ENCODE results near the gene ANKDD1A.

Gene ANKDD1A

GRCh38 chr15:64931381-64931780 is 19.7 kb downstream of the ANKDD1A start:
- Histone ChIP-seq H3K36me3 (ENCODE audit: control insufficient read depth, insufficient read depth, low read length) (no peaks in the 10 kb centered on the region), H3K4me1 (ENCODE audit: control insufficient read depth, insufficient read depth, low read length) (no peaks in the 10 kb centered on the region), H3K27me3 (ENCODE audit: control insufficient read depth, insufficient read depth, low read length) (no peaks in the 10 kb centered on the region), H3K4me3 (ENCODE audit: low read length) (no peak overlapping the region), H3K9me3 (ENCODE audit: control insufficient read depth, low read length) (no peaks in the 10 kb centered on the region), H3K9ac (ENCODE audit: low read length) (no peak overlapping the region)

GRCh38 chr15:64934023-64934422 is 22.3 kb downstream of the ANKDD1A start:
- Histone ChIP-seq H3K9me3 (ENCODE audit: control insufficient read depth, low read length) (no peaks in the 10 kb centered on the region), H3K36me3 (ENCODE audit: control insufficient read depth, insufficient read depth, low read length) (no peaks in the 10 kb centered on the region), H3K27me3 (ENCODE audit: control insufficient read depth, insufficient read depth, low read length) (no peaks in the 10 kb centered on the region), H3K9ac (ENCODE audit: low read length) (no peak overlapping the region), H3K4me1 (ENCODE audit: control insufficient read depth, insufficient read depth, low read length) (no peaks in the 10 kb centered on the region), H3K4me3 (ENCODE audit: low read length) (no peak overlapping the region)

- Histone ChIP-seq H3K36me3 (ENCODE audit: control insufficient read depth, insufficient read depth, low read length) (no peaks in the 10 kb centered on the region), H3K4me1 (ENCODE audit: control insufficient read depth, insufficient read depth, low read length) (no peaks in the 10 kb centered on the region), H3K9me3 (ENCODE audit: control insufficient read depth, low read length) (no peaks in the 10 kb centered on the region), H3K27me3 (ENCODE audit: control insufficient read depth, insufficient read depth, low read length) (no peaks in the 10 kb centered on the region), H3K9ac (ENCODE audit: low read length) (no peak overlapping the region), H3K4me3 (ENCODE audit: low read length) (no peak overlapping the region)
These were observed 26.5 kb downstream of the ANKDD1A start for GRCh38 chr15:64938192-64938591.

DNA sequence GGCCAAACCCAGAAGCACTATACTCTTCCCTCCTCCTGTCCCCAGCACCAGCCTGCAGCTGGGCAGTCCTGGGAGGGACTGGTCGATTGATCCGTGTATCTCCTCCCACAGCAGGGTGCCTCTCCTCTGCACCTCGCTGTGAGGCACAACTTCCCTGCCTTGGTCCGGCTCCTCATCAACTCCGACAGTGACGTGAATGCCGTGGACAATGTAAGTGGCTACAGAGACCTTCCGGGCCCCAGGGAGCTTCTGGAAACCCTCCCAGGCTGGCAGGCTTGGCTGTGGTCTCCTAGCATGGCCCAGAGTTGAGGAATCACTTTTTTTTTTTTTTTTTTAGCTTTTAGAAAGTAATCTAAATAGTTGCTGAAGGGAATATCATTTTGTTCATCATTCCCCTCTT is 30.7 kb downstream of the ANKDD1A start:
- no peaks in the 10 kb centered on the region for H3K27me3 ChIP-seq (ENCODE audit: control insufficient read depth, insufficient read depth, low read length)
- H3K4me3 ChIP-seq (ENCODE audit: low read length) = no peak overlapping the region
- H3K9me3 ChIP-seq (ENCODE audit: control insufficient read depth, low read length) = no peaks in the 10 kb centered on the region
- no peaks in the 10 kb centered on the region for H3K36me3 ChIP-seq (ENCODE audit: control insufficient read depth, insufficient read depth, low read length)
- no peak overlapping the region for H3K9ac ChIP-seq (ENCODE audit: low read length)
- H3K4me1 ChIP-seq (ENCODE audit: control insufficient read depth, insufficient read depth, low read length) = no peaks in the 10 kb centered on the region

GRCh38 chr15:64943512-64944225 is 32.0 kb downstream of the ANKDD1A start:
- H3K9ac ChIP-seq (ENCODE audit: low read length) = no peak overlapping the region
- H3K9me3 ChIP-seq (ENCODE audit: control insufficient read depth, low read length) = no peaks in the 10 kb centered on the region

GRCh38 chr15:64944961-64945360 is 33.3 kb downstream of the ANKDD1A start:
- H3K9ac ChIP-seq (ENCODE audit: low read length) = no peak overlapping the region
- H3K4me1 ChIP-seq (ENCODE audit: control insufficient read depth, insufficient read depth, low read length) = no peaks in the 10 kb centered on the region
- no peaks in the 10 kb centered on the region for H3K36me3 ChIP-seq (ENCODE audit: control insufficient read depth, insufficient read depth, low read length)
- H3K4me3 ChIP-seq (ENCODE audit: low read length) = no peak overlapping the region
- H3K27me3 ChIP-seq (ENCODE audit: control insufficient read depth, insufficient read depth, low read length) = no peaks in the 10 kb centered on the region
- no peaks in the 10 kb centered on the region for H3K9me3 ChIP-seq (ENCODE audit: control insufficient read depth, low read length)

More at GRCh38 chr15:64943512-64944225, 32.0 kb downstream of the ANKDD1A start:
- H3K36me3 ChIP-seq (ENCODE audit: control insufficient read depth, insufficient read depth, low read length) = no peaks in the 10 kb centered on the region
- H3K4me3 ChIP-seq (ENCODE audit: low read length) = no peak overlapping the region
- H3K27me3 ChIP-seq (ENCODE audit: control insufficient read depth, insufficient read depth, low read length) = no peaks in the 10 kb centered on the region
- no peaks in the 10 kb centered on the region for H3K4me1 ChIP-seq (ENCODE audit: control insufficient read depth, insufficient read depth, low read length)

- H3K9ac ChIP-seq (ENCODE audit: low read length) = no peak overlapping the region
- no peaks in the 10 kb centered on the region for H3K9me3 ChIP-seq (ENCODE audit: control insufficient read depth, low read length)
- no peaks in the 10 kb centered on the region for H3K4me1 ChIP-seq (ENCODE audit: control insufficient read depth, insufficient read depth, low read length)
- H3K27me3 ChIP-seq (ENCODE audit: control insufficient read depth, insufficient read depth, low read length) = no peaks in the 10 kb centered on the region
- H3K36me3 ChIP-seq (ENCODE audit: control insufficient read depth, insufficient read depth, low read length) = no peaks in the 10 kb centered on the region
- H3K4me3 ChIP-seq (ENCODE audit: low read length) = no peak overlapping the region
These were observed 35.5 kb downstream of the ANKDD1A start for GRCh38 chr15:64947211-64947610.

GRCh38 chr15:64948916-64949315 is 37.2 kb downstream of the ANKDD1A start:
- Histone ChIP-seq H3K9ac (ENCODE audit: low read length) (no peak overlapping the region), H3K9me3 (ENCODE audit: control insufficient read depth, low read length) (no peaks in the 10 kb centered on the region), H3K36me3 (ENCODE audit: control insufficient read depth, insufficient read depth, low read length) (no peaks in the 10 kb centered on the region), H3K27me3 (ENCODE audit: control insufficient read depth, insufficient read depth, low read length) (no peaks in the 10 kb centered on the region), H3K4me3 (ENCODE audit: low read length) (no peak overlapping the region), H3K4me1 (ENCODE audit: control insufficient read depth, insufficient read depth, low read length) (no peaks in the 10 kb centered on the region)

- H3K9me3 ChIP-seq (ENCODE audit: control insufficient read depth, low read length) = no peaks in the 10 kb centered on the region
- no peaks in the 10 kb centered on the region for H3K27me3 ChIP-seq (ENCODE audit: control insufficient read depth, insufficient read depth, low read length)
- no peaks in the 10 kb centered on the region for H3K36me3 ChIP-seq (ENCODE audit: control insufficient read depth, insufficient read depth, low read length)
- no peak overlapping the region for H3K4me3 ChIP-seq (ENCODE audit: low read length)
- H3K4me1 ChIP-seq (ENCODE audit: control insufficient read depth, insufficient read depth, low read length) = no peaks in the 10 kb centered on the region
- no peak overlapping the region for H3K9ac ChIP-seq (ENCODE audit: low read length)
These were observed 37.9 kb downstream of the ANKDD1A start for GRCh38 chr15:64949383-64950186.

GRCh38 chr15:64950888-64951287 is 39.2 kb downstream of the ANKDD1A start:
- H3K4me3 ChIP-seq (ENCODE audit: low read length) = no peak overlapping the region
- no peaks in the 10 kb centered on the region for H3K27me3 ChIP-seq (ENCODE audit: control insufficient read depth, insufficient read depth, low read length)
- peaks cover 10% of the 10 kb centered on the region for H3K36me3 ChIP-seq (ENCODE audit: control insufficient read depth, insufficient read depth, low read length)
- no peaks in the 10 kb centered on the region for H3K9me3 ChIP-seq (ENCODE audit: control insufficient read depth, low read length)
- no peak overlapping the region for H3K9ac ChIP-seq (ENCODE audit: low read length)
- H3K4me1 ChIP-seq (ENCODE audit: control insufficient read depth, insufficient read depth, low read length) = no peaks in the 10 kb centered on the region

- no peaks in the 10 kb centered on the region for H3K4me1 ChIP-seq (ENCODE audit: control insufficient read depth, insufficient read depth, low read length)
- no peaks in the 10 kb centered on the region for H3K27me3 ChIP-seq (ENCODE audit: control insufficient read depth, insufficient read depth, low read length)
- peaks cover 11% of the 10 kb centered on the region for H3K36me3 ChIP-seq (ENCODE audit: control insufficient read depth, insufficient read depth, low read length)
- no peaks in the 10 kb centered on the region for H3K9me3 ChIP-seq (ENCODE audit: control insufficient read depth, low read length)
- H3K9ac ChIP-seq (ENCODE audit: low read length) = no peak overlapping the region
- H3K4me3 ChIP-seq (ENCODE audit: low read length) = no peak overlapping the region
These were observed 40.2 kb downstream of the ANKDD1A start for GRCh38 chr15:64951777-64952418.

- H3K4me3 ChIP-seq (ENCODE audit: low read length) = no peak overlapping the region
- H3K9ac ChIP-seq (ENCODE audit: low read length) = no peak overlapping the region
- peaks cover 11% of the 10 kb centered on the region for H3K36me3 ChIP-seq (ENCODE audit: control insufficient read depth, insufficient read depth, low read length)
- H3K9me3 ChIP-seq (ENCODE audit: control insufficient read depth, low read length) = no peaks in the 10 kb centered on the region
- H3K27me3 ChIP-seq (ENCODE audit: control insufficient read depth, insufficient read depth, low read length) = no peaks in the 10 kb centered on the region
- no peaks in the 10 kb centered on the region for H3K4me1 ChIP-seq (ENCODE audit: control insufficient read depth, insufficient read depth, low read length)
These were observed 42.7 kb downstream of the ANKDD1A start for GRCh38 chr15:64954395-64954794.

All from mucosa of stomach (tissue), 1 donor.